NCI-H446 (cell line): ENCODE results near the gene SLITRK6.
"Not testable (repeated sequence)": the region's sequence is repeated elsewhere in the genome, so short reads cannot be mapped to it uniquely, and the experiment has no call there.

Source experiments
- DNase-seq, 2 experiments: peaks; one replicate each; lab custom pipeline; 2025; lab: John Stamatoyannopoulos, UW

SLITRK6 gene

GRCh38 chr13:85799097-85799582 is at the start of gene SLITRK6:
TSS of gene SLITRK6 (minus strand) at chr13:85799419. CDS start at chr13:85796508, 2,911 bp downstream.
- DNase-seq, result no peak

GRCh38 chr13:85847012-85847411 is 47.8 kb upstream of the SLITRK6 start:
- no peak for DNase-seq

- no peak for DNase-seq
Measured at GRCh38 chr13:85841427-85841826, 42.2 kb upstream of the SLITRK6 start.

GRCh38 chr13:85833921-85834320 is 34.7 kb upstream of the SLITRK6 start:
- DNase-seq, result no peak

GRCh38 chr13:85828094-85828684 is 29.0 kb upstream of the SLITRK6 start:
- DNase-seq, result peak in 1 of 2 experiments; percentile 4

- DNase-seq, result no peak
Measured at GRCh38 chr13:85825454-85825853, 26.2 kb upstream of the SLITRK6 start.

- no peak for DNase-seq
Measured at GRCh38 chr13:85823832-85824231, 24.6 kb upstream of the SLITRK6 start.

- no peak for DNase-seq
Measured at GRCh38 chr13:85819513-85819912, 20.3 kb upstream of the SLITRK6 start.

- no peak for DNase-seq
Measured at GRCh38 chr13:85816413-85816812, 17.2 kb upstream of the SLITRK6 start.

GRCh38 chr13:85812282-85812681 is 13.1 kb upstream of the SLITRK6 start:
- no peak for DNase-seq

GRCh38 chr13:85808811-85809210 is 9.6 kb upstream of the SLITRK6 start:
- no peak for DNase-seq

GRCh38 chr13:85806553-85807175 is 7.4 kb upstream of the SLITRK6 start:
- DNase-seq, result peak in 1 of 2 experiments; percentile 18

GRCh38 chr13:85798556-85798955 is 663 bp downstream of the SLITRK6 start:
- DNase-seq, result no peak

- DNase-seq, result no peak
Measured at GRCh38 chr13:85797311-85797710, 1.9 kb downstream of the SLITRK6 start.

GRCh38 chr13:85785205-85785604 is 14.0 kb downstream of the SLITRK6 start:
- no peak for DNase-seq

- DNase-seq, result no peak
Measured at GRCh38 chr13:85772367-85772766, 26.9 kb downstream of the SLITRK6 start.

GRCh38 chr13:85771856-85772255 is 27.4 kb downstream of the SLITRK6 start:
- no peak for DNase-seq

GRCh38 chr13:85768946-85769345 is 30.3 kb downstream of the SLITRK6 start:
- DNase-seq, result no peak

GRCh38 chr13:85755123-85755522 is 44.1 kb downstream of the SLITRK6 start:
- DNase-seq, result no peak

- DNase-seq, result not testable (repeated sequence)
Measured at GRCh38 chr13:85743201-85743770, 55.9 kb downstream of the SLITRK6 start.
